ENCODE results near the gene VPS8.
"Not testable (repeated sequence)": the region's sequence is repeated elsewhere in the genome, so short reads cannot be mapped to it uniquely, and the experiment has no call there.

VPS8 gene

GRCh38 chr3:184952671-184953070 is 140.7 kb downstream of the VPS8 start:
- no peak overlapping the region for H3K4me3 ChIP-seq (ENCODE audit: low read depth, low read length)
- H2AFZ ChIP-seq (ENCODE audit: low read length, unreplicated experiment), result no peak overlapping the region
- no peaks in the 10 kb centered on the region for H3K4me1 ChIP-seq (ENCODE audit: control insufficient read depth, insufficient read depth, low read length, unreplicated experiment)
- no peaks in the 10 kb centered on the region for H3K36me3 ChIP-seq (ENCODE audit: insufficient read depth, low read length)
- H3K79me2 ChIP-seq (ENCODE audit: control insufficient read depth, insufficient read depth, low read length, unreplicated experiment), result no peaks in the 10 kb centered on the region
- H3K27ac ChIP-seq (ENCODE audit: low read depth, low read length), result no peak overlapping the region
- no peaks in the 10 kb centered on the region for H3K27me3 ChIP-seq (ENCODE audit: insufficient read depth, low read length)

DNA sequence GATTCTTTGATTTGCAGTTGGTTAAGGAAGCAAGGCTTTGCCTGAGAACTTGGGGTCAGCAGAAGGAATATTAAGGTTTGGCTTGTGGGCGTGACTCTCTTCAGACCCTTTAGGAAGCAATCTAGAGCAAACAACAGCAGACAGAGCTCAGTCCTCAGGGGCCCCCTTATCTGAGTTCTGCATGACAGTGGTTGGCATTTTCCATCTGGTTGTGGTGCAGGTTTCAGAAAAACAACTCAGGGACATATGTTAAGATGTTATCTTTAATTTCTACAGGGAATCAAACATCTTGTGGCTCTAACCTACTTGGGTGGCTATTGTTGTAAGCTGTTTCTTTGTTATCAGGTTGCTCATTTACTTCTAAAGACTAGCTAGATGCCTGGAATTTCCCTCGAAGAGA is 141.4 kb downstream of the VPS8 start:
- no peak overlapping the region for H3K27ac ChIP-seq (ENCODE audit: low read depth, low read length)
- H2AFZ ChIP-seq (ENCODE audit: low read length, unreplicated experiment), result no peak overlapping the region
- H3K4me3 ChIP-seq (ENCODE audit: low read depth, low read length), result no peak overlapping the region

GRCh38 chr3:184954251-184954650 is 142.3 kb downstream of the VPS8 start:
- no peaks in the 10 kb centered on the region for H3K79me2 ChIP-seq (ENCODE audit: control insufficient read depth, insufficient read depth, low read length, unreplicated experiment)
- H3K27me3 ChIP-seq (ENCODE audit: insufficient read depth, low read length), result no peaks in the 10 kb centered on the region
- H3K36me3 ChIP-seq (ENCODE audit: insufficient read depth, low read length), result no peaks in the 10 kb centered on the region
- no peak overlapping the region for H3K27ac ChIP-seq (ENCODE audit: low read depth, low read length)
- H2AFZ ChIP-seq (ENCODE audit: low read length, unreplicated experiment), result no peak overlapping the region
- H3K4me1 ChIP-seq (ENCODE audit: control insufficient read depth, insufficient read depth, low read length, unreplicated experiment), result no peaks in the 10 kb centered on the region
- no peak overlapping the region for H3K4me3 ChIP-seq (ENCODE audit: low read depth, low read length)

More for the DNA sequence above, 141.4 kb downstream of the VPS8 start:
- no peaks in the 10 kb centered on the region for H3K27me3 ChIP-seq (ENCODE audit: insufficient read depth, low read length)
- no peaks in the 10 kb centered on the region for H3K36me3 ChIP-seq (ENCODE audit: insufficient read depth, low read length)
- no peaks in the 10 kb centered on the region for H3K79me2 ChIP-seq (ENCODE audit: control insufficient read depth, insufficient read depth, low read length, unreplicated experiment)
- H3K4me1 ChIP-seq (ENCODE audit: control insufficient read depth, insufficient read depth, low read length, unreplicated experiment), result no peaks in the 10 kb centered on the region

DNA sequence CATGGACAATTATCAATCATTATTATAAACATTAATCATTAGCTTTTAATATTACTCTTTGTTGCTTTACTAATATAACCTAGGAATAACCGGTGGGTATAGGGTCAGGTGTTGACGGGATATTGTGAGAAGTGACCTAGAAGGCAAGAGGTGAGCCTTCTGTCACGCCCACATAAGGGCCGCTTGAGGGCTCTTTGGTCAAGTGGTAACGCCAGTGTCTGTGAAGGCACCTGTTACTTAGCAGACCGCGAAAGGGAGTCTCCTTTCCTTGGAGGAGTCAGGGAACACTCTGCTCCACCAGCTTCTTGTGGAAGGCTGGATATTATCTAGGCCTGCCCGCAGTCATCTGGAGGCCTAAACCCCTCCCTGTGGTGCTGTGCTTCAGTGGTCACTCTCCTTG is 142.9 kb downstream of the VPS8 start:
- H3K4me3 ChIP-seq (ENCODE audit: low read depth, low read length); H3K27me3 ChIP-seq (ENCODE audit: insufficient read depth, low read length); H2AFZ ChIP-seq (ENCODE audit: low read length, unreplicated experiment); H3K79me2 ChIP-seq (ENCODE audit: control insufficient read depth, insufficient read depth, low read length, unreplicated experiment); H3K4me1 ChIP-seq (ENCODE audit: control insufficient read depth, insufficient read depth, low read length, unreplicated experiment); H3K27ac ChIP-seq (ENCODE audit: low read depth, low read length); H3K36me3 ChIP-seq (ENCODE audit: insufficient read depth, low read length): not testable (repeated sequence)

- H3K79me2 ChIP-seq (ENCODE audit: control insufficient read depth, insufficient read depth, low read length, unreplicated experiment), result no peaks in the 10 kb centered on the region
- no peak overlapping the region for H3K4me3 ChIP-seq (ENCODE audit: low read depth, low read length)
- peaks cover 4% of the 10 kb centered on the region; the same call in 1 of the 2 replicates for H3K36me3 ChIP-seq (ENCODE audit: insufficient read depth, low read length)
These were observed 153.9 kb downstream of the VPS8 start for GRCh38 chr3:184965639-184966430.

DNA sequence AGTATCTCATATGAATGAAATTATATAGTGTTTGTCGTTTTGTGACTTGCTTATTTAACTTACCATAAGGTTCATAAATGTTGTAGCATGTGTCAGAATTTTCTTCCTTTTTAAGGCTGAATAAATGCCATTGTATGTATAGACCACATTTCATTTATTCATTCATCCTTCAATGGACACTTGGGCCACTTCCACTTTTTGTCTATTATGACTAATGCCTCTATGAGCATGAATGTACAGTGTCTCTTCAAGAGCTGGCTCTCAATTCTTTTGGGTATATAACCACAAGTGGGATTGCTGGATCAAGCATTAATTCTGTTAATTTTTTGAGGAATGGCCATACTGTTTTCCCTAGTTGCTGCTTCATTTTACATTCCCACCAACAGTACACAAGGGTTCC is 156.1 kb downstream of the VPS8 start:
- H3K79me2 ChIP-seq (ENCODE audit: control insufficient read depth, insufficient read depth, low read length, unreplicated experiment), result no peaks in the 10 kb centered on the region

More at GRCh38 chr3:184965639-184966430, 153.9 kb downstream of the VPS8 start:
- no peaks in the 10 kb centered on the region for H3K27me3 ChIP-seq (ENCODE audit: insufficient read depth, low read length)
- H2AFZ ChIP-seq (ENCODE audit: low read length, unreplicated experiment), result no peak overlapping the region
- no peak overlapping the region for H3K27ac ChIP-seq (ENCODE audit: low read depth, low read length)
- H3K4me1 ChIP-seq (ENCODE audit: control insufficient read depth, insufficient read depth, low read length, unreplicated experiment), result no peaks in the 10 kb centered on the region

DNA sequence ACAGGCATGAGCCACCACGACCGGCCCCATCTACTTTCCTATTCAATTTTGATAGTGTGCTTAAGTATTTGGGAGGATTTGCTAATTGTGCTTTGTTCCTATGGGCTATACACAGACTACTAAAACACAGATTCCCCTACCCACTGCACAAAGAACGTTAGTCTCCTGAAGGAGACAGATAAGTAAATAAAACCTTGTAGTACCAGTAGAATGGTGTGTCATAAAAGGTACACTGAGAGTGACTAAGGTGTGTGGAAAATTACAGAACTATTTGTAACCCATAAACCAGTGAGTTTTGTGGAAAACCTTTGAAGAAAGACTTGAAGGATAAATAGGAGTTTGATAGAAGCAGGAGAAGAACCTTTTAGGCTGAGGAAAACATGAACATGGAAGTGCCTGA is 158.2 kb downstream of the VPS8 start:
- Histone ChIP-seq H3K27me3 (ENCODE audit: insufficient read depth, low read length) (no peaks in the 10 kb centered on the region), H3K36me3 (ENCODE audit: insufficient read depth, low read length) (peaks cover 4% of the 10 kb centered on the region; the same call in 1 of the 2 replicates), H3K4me1 (ENCODE audit: control insufficient read depth, insufficient read depth, low read length, unreplicated experiment) (no peaks in the 10 kb centered on the region), H2AFZ (ENCODE audit: low read length, unreplicated experiment) (no peak overlapping the region), H3K79me2 (ENCODE audit: control insufficient read depth, insufficient read depth, low read length, unreplicated experiment) (no peaks in the 10 kb centered on the region), H3K4me3 (ENCODE audit: low read depth, low read length) (no peak overlapping the region), H3K27ac (ENCODE audit: low read depth, low read length) (no peak overlapping the region)

More for the DNA sequence above, 156.1 kb downstream of the VPS8 start:
- Histone ChIP-seq H3K27me3 (ENCODE audit: insufficient read depth, low read length) (no peaks in the 10 kb centered on the region), H3K27ac (ENCODE audit: low read depth, low read length) (no peak overlapping the region), H3K4me3 (ENCODE audit: low read depth, low read length) (no peak overlapping the region), H3K4me1 (ENCODE audit: control insufficient read depth, insufficient read depth, low read length, unreplicated experiment) (no peaks in the 10 kb centered on the region), H3K36me3 (ENCODE audit: insufficient read depth, low read length) (peaks cover 4% of the 10 kb centered on the region; the same call in 1 of the 2 replicates), H2AFZ (ENCODE audit: low read length, unreplicated experiment) (no peak overlapping the region)

DNA sequence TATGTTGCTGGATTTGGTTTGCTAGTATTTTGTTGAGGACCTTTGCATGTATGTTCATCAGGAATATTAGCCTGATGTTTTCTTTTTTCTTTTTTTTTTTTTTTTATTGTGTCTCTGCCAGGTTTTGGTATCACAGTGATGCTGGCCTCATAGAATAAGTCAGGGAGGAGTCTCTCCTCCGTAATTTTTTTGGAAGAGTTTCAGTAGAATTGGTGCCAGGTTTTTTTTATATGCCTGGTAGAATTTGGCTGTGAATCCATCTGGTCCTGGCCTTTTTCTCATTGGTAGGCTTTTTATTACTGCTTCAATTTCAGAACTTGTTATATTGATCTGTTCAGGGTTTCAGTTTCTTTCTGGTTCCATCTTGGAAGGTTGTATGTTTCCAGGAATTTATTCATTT is 165.8 kb downstream of the VPS8 start:
- Histone ChIP-seq H3K27ac (ENCODE audit: low read depth, low read length) (no peak overlapping the region), H3K27me3 (ENCODE audit: insufficient read depth, low read length) (no peaks in the 10 kb centered on the region), H3K36me3 (ENCODE audit: insufficient read depth, low read length) (no peaks in the 10 kb centered on the region), H3K4me1 (ENCODE audit: control insufficient read depth, insufficient read depth, low read length, unreplicated experiment) (no peaks in the 10 kb centered on the region), H2AFZ (ENCODE audit: low read length, unreplicated experiment) (no peak overlapping the region), H3K4me3 (ENCODE audit: low read depth, low read length) (no peak overlapping the region), H3K79me2 (ENCODE audit: control insufficient read depth, insufficient read depth, low read length, unreplicated experiment) (no peaks in the 10 kb centered on the region)

- Histone ChIP-seq H3K27me3 (ENCODE audit: insufficient read depth, low read length) (no peaks in the 10 kb centered on the region), H3K4me1 (ENCODE audit: control insufficient read depth, insufficient read depth, low read length, unreplicated experiment) (no peaks in the 10 kb centered on the region), H3K27ac (ENCODE audit: low read depth, low read length) (no peak overlapping the region), H3K36me3 (ENCODE audit: insufficient read depth, low read length) (no peaks in the 10 kb centered on the region), H3K79me2 (ENCODE audit: control insufficient read depth, insufficient read depth, low read length, unreplicated experiment) (no peaks in the 10 kb centered on the region), H3K4me3 (ENCODE audit: low read depth, low read length) (no peak overlapping the region), H2AFZ (ENCODE audit: low read length, unreplicated experiment) (no peak overlapping the region)
These were observed 169.1 kb downstream of the VPS8 start for GRCh38 chr3:184981071-184981470.

DNA sequence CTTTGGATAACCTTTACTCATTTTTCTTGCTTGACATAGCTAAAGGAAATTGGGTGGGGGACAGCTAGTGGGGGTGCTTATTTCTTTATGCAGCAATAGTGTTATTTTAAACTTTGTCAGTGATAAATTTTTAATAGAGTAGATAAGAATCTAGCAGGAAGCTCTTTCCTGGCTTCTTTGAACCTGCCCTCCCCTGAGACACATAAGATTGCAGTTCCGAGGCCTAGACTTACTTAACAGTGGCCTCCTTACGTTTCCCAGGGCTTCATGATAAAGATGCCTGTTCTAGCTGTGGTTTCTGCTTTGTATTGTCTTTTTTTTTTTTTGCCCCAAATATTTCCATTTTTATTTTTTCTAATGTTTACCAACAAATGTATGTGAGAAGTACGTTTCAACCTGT is 170.1 kb downstream of the VPS8 start:
- no peak overlapping the region for H3K4me3 ChIP-seq (ENCODE audit: low read depth, low read length)
- H3K4me1 ChIP-seq (ENCODE audit: control insufficient read depth, insufficient read depth, low read length, unreplicated experiment), result no peaks in the 10 kb centered on the region
- no peak overlapping the region for H2AFZ ChIP-seq (ENCODE audit: low read length, unreplicated experiment)
- no peaks in the 10 kb centered on the region for H3K36me3 ChIP-seq (ENCODE audit: insufficient read depth, low read length)
- no peaks in the 10 kb centered on the region for H3K79me2 ChIP-seq (ENCODE audit: control insufficient read depth, insufficient read depth, low read length, unreplicated experiment)
- H3K27ac ChIP-seq (ENCODE audit: low read depth, low read length), result no peak overlapping the region
- H3K27me3 ChIP-seq (ENCODE audit: insufficient read depth, low read length), result no peaks in the 10 kb centered on the region

GRCh38 chr3:184985586-184985985 is 173.6 kb downstream of the VPS8 start:
- no peaks in the 10 kb centered on the region for H3K79me2 ChIP-seq (ENCODE audit: control insufficient read depth, insufficient read depth, low read length, unreplicated experiment)
- H3K4me3 ChIP-seq (ENCODE audit: low read depth, low read length), result no peak overlapping the region
- H3K36me3 ChIP-seq (ENCODE audit: insufficient read depth, low read length), result no peaks in the 10 kb centered on the region
- no peaks in the 10 kb centered on the region for H3K27me3 ChIP-seq (ENCODE audit: insufficient read depth, low read length)
- no peak overlapping the region for H2AFZ ChIP-seq (ENCODE audit: low read length, unreplicated experiment)
- no peak overlapping the region for H3K27ac ChIP-seq (ENCODE audit: low read depth, low read length)
- H3K4me1 ChIP-seq (ENCODE audit: control insufficient read depth, insufficient read depth, low read length, unreplicated experiment), result no peaks in the 10 kb centered on the region
